SK-N-SH treated with all-trans-retinoic acid at 6 μM for 48 hours (cell line): ENCODE measurements around the gene SUGCT.
"Not testable (repeated sequence)": the region's sequence is repeated elsewhere in the genome, so short reads cannot be mapped to it uniquely, and the experiment has no call there.

Experiments
- ARNTL ChIP-seq: fragments of 450-650 bp; formaldehyde crosslinking; IDR thresholded peaks from 2 replicates; pipeline ENCODE4 v1.5.0; 2020; ENCODE audit warnings: low read depth, mild to moderate bottlenecking, moderate library complexity, borderline replicate concordance
- CREB5 ChIP-seq: fragments of 250-450 bp; sonication (Bioruptor Pico); IDR thresholded peaks from 2 replicates; pipeline ENCODE4 v1.5.1; 2020; ENCODE audit warnings: low read depth, mild to moderate bottlenecking, moderate library complexity
- CSDC2 ChIP-seq: fragments of 250-450 bp; sonication (Bioruptor Pico); IDR thresholded peaks from 2 replicates; pipeline ENCODE4 v1.5.0; 2020; ENCODE audit warnings: mild to moderate bottlenecking, moderate library complexity
- CSRNP3 ChIP-seq: fragments of 250-450 bp; sonication (Bioruptor Pico); IDR thresholded peaks from 2 replicates; pipeline ENCODE4 v1.5.1; 2021; ENCODE audit warnings: mild to moderate bottlenecking, moderate library complexity
- GLIS3 ChIP-seq: fragments of 250-450 bp; sonication (Bioruptor Pico); IDR thresholded peaks from 2 replicates; pipeline ENCODE4 v1.5.0; 2020; ENCODE audit warnings: mild to moderate bottlenecking, moderate library complexity
- OSR1 ChIP-seq: fragments of 250-450 bp; sonication (Bioruptor Pico); IDR thresholded peaks from 2 replicates; pipeline ENCODE4 v1.8.0; 2022; ENCODE audit warnings: moderate library complexity, mild to moderate bottlenecking, inconsistent platforms
- PATZ1 ChIP-seq: fragments of 250-450 bp; sonication (Bioruptor Pico); IDR thresholded peaks from 2 replicates; pipeline ENCODE4 v1.8.0; 2020; ENCODE audit warnings: mild to moderate bottlenecking, moderate library complexity, borderline replicate concordance
- PPARA ChIP-seq: fragments of 250-450 bp; sonication (Bioruptor Pico); IDR thresholded peaks from 2 replicates; pipeline ENCODE4 v1.5.0; 2020; ENCODE audit warnings: mild to moderate bottlenecking, borderline replicate concordance
- SNAI2 ChIP-seq: fragments of 250-450 bp; sonication (Bioruptor Pico); IDR thresholded peaks from 2 replicates; pipeline ENCODE4 v1.5.0; 2020; ENCODE audit warnings: mild to moderate bottlenecking, moderate library complexity
- TCF4 ChIP-seq: fragments of 250-450 bp; sonication (Bioruptor Pico); IDR thresholded peaks from 2 replicates; pipeline ENCODE4 v1.8.0; 2021; ENCODE audit warnings: mild to moderate bottlenecking, moderate library complexity, borderline replicate concordance
- TOX ChIP-seq: fragments of 250-450 bp; sonication (Bioruptor Pico); IDR thresholded peaks from 2 replicates; pipeline ENCODE4 v1.8.0; 2021; ENCODE audit warnings: mild to moderate bottlenecking, moderate library complexity, borderline replicate concordance
- ZFP3 ChIP-seq: fragments of 250-450 bp; sonication (Bioruptor Pico); IDR thresholded peaks from 2 replicates; pipeline ENCODE4 v1.5.0; 2020; ENCODE audit warnings: mild to moderate bottlenecking, moderate library complexity
- ZFP30 ChIP-seq: fragments of 450-650 bp; formaldehyde crosslinking; IDR thresholded peaks from 2 replicates; pipeline ENCODE4 v1.5.0; 2022; ENCODE audit warnings: mild to moderate bottlenecking, moderate library complexity
- ZNF8 ChIP-seq: fragments of 450-650 bp; formaldehyde crosslinking; IDR thresholded peaks from 2 replicates; pipeline ENCODE4 v1.5.0; 2020; ENCODE audit warnings: mild to moderate bottlenecking, moderate library complexity

- TF ChIP-seq CSDC2; ARNTL (CRISPR knock-in tag); PATZ1; ZNF8 (CRISPR knock-in tag); CREB5 (CRISPR knock-in tag); ZFP30 (CRISPR knock-in tag); TCF4 (CRISPR knock-in tag); ZFP3 (CRISPR knock-in tag); PPARA; GLIS3 (CRISPR knock-in tag); OSR1 (CRISPR knock-in tag); CSRNP3 (CRISPR knock-in tag); SNAI2 (CRISPR knock-in tag); TOX (CRISPR knock-in tag): not testable (repeated sequence)
These were observed 12.5 kb upstream of the SUGCT start for GRCh38 chr7:40122100-40122939.
